Prostate gland (tissue), 2 donors: ENCODE data around the gene ANO8.

Source experiments
- POLR2A ChIP-seq: fragments of 450-650 bp; IDR thresholded peaks from one replicate; pipeline ENCODE4 v1.6.1; 2016; ENCODE audit warnings: antibody characterized with exemption, mild to moderate bottlenecking
- POLR2AphosphoS5 ChIP-seq: sonication (generic); formaldehyde crosslinking; IDR thresholded peaks from one replicate; pipeline ENCODE4 v1.6.1; 2017; ENCODE audit warnings: antibody characterized with exemption
- TF ChIP-seq, protein P1 (sequence below), 4 experiments: fragments of 200-600 bp in 2 of 4; fragments of 450-650 bp in 2 of 4; sonication (generic) in 2 of 4; IDR thresholded peaks; 1 replicate in 3 of 4; 2 replicates in 1 of 4; pipeline ENCODE4 v1.5.1; 2016 to 2019; ENCODE audit warnings: antibody characterized with exemption in 4 of 4, mild to moderate bottlenecking in 2 of 4, moderate library complexity in 2 of 4

DNA sequence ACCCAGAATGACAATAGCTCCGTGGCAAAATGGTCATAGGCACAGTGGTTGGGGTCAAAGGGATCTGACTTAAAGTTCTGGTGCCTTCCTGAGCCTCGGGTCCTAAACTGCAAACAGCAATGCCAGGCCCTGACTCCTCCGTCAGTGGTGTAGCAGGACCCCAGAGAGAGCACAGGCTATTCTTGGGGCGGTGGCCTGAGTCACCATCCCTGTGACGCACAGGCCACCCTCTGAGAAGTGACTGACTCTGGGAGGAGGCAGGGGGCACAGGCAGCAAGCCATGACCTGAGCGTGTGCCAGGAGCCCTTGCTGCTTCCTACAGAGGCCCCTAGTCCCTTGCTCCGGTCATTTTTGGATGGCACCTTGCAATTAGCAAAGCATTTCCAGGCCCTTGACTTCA lies 23.7 kb upstream of the ANO8 start:
- TF ChIP-seq, protein P1, sequence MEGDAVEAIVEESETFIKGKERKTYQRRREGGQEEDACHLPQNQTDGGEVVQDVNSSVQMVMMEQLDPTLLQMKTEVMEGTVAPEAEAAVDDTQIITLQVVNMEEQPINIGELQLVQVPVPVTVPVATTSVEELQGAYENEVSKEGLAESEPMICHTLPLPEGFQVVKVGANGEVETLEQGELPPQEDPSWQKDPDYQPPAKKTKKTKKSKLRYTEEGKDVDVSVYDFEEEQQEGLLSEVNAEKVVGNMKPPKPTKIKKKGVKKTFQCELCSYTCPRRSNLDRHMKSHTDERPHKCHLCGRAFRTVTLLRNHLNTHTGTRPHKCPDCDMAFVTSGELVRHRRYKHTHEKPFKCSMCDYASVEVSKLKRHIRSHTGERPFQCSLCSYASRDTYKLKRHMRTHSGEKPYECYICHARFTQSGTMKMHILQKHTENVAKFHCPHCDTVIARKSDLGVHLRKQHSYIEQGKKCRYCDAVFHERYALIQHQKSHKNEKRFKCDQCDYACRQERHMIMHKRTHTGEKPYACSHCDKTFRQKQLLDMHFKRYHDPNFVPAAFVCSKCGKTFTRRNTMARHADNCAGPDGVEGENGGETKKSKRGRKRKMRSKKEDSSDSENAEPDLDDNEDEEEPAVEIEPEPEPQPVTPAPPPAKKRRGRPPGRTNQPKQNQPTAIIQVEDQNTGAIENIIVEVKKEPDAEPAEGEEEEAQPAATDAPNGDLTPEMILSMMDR (IDR thresholded peaks at IDR 0.05), result no peak
- no peak for TF ChIP-seq POLR2A
- TF ChIP-seq POLR2AphosphoS5, result no peak
